ENCODE results near the gene CDH7.

GRCh38 chr18:65924904-65925303 is 174.1 kb downstream of the CDH7 start:
- TF ChIP-seq CTCF (IDR thresholded peaks at IDR 0.05) (no peak), ZFX (IDR thresholded peaks at IDR 0.05; ENCODE audit: borderline replicate concordance) (no peak)
